Inferior parietal cortex (tissue), 1 donor: Measurements from ENCODE around the gene TENT5C.

Experiments
- DNase-seq: peaks from one replicate; pipeline ENCODE4 v3.0.0-alpha.2; 2016; ENCODE audit errors: extremely low spot score

Gene TENT5C

DNA sequence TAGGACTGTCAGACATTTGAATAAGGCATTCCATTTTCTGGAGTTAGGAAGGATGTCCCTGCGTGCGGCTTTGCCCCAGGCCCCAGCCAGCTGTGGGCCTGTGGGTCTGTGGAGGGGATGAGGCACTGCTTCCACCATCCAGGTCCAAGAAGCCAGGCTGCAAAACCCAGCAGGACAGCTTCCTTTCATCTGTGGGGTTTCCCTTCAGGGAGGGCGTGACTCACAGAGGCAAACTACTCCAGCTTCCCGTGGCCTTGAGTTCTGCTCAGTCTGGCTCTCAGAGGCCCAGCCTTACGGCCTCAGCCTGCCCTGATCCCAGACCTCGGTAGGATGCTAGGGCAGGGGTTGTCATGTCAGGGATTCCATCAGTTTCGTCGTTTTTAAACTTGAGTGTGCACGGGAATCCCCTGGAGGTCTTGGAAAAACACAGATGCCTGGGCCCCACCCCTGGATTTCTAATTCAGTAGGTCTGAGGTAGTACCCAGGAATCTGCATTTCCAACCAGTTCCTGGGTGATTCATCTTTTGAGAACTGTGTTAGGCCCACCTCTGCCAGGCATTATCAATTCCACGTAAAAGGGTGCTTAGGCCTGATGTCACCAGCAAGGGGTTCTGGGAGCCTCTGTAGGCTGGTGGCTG lies 32.3 kb upstream of the TENT5C start:
- no peak for DNase-seq

DNA sequence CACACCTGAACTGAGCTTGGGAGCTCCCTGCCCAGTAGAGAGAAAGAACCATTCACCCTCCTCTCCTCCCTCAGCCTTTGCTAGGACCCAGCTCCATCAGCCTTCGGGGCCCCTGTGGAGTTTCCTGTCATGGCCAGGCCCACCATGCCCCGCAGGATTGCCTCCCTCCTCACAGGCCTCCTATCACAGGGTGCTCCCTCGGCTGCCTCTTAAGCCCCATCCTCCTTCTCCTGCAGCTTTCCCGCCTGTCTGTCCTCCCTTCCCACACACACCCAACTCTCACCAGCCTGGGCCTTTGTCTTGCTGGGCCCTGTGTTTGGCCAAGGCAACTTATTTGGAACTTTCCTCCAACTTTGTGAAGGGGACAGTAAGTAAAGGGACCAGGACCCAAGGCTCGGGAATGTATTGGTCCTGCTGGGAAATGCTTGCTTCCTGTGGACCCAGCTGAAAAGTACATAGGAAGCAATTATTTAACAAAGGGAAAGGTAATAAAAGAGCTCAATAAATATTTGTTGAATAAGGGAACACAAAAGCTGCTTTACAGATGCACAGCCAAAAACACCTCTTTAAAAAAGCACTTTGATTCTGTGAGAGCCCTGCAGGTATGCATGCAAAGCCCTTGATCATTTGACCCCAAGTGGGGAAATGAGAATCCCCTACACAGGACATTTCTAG lies 31.6 kb upstream of the TENT5C start:
- DNase-seq, result no peak

DNA sequence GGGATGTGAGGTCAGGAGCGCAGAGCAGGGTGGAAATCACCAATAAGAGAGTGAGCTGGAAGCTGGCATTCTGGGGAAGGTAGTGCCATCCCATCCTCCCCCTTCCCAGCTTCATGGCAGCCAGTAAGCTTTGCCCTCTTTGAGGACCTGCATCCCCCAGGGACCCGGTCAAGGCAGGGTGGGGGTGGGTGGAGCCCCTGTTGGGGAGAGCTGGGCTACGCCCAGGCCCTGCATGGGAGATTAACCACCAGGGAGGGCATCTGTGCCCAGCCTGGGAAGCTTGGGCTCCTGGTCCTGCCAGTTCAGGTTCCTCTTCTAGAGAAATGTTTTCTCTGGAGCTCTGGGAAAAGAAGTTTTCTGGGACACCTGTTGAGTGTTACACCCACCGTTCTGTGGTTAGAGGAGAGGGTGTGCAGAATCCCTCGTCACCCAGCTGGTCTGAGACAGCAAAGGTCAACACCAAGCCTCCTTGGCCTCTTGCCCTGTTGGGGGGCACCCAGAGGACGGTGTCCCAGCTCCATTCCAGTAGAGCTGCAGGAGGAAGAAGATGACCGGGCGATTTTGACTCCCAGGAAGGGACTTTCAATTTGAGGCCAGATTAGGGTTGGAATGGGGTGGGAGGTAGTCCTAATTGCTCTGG lies 30.1 kb upstream of the TENT5C start:
- DNase-seq, result no peak

DNA sequence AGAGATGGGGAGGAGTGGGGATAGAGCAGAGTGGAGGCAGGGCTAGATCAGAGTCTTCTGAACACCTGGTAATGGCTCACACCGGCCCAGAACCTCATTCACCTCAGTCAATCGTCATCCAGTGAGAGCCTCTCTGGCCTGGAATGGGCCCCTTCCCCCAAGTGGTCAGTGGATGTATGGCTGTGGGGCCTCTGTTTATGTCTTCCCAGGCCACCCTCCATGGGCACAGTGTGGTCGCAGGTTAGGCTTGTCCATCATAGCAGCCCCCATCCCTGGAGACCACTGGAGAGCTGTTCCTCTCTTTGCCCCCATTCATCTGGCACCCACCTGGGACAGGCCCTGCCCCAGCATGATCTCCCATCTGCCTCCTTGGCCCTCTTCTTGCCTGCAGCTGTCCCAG lies 29.6 kb upstream of the TENT5C start:
- no peak for DNase-seq

DNA sequence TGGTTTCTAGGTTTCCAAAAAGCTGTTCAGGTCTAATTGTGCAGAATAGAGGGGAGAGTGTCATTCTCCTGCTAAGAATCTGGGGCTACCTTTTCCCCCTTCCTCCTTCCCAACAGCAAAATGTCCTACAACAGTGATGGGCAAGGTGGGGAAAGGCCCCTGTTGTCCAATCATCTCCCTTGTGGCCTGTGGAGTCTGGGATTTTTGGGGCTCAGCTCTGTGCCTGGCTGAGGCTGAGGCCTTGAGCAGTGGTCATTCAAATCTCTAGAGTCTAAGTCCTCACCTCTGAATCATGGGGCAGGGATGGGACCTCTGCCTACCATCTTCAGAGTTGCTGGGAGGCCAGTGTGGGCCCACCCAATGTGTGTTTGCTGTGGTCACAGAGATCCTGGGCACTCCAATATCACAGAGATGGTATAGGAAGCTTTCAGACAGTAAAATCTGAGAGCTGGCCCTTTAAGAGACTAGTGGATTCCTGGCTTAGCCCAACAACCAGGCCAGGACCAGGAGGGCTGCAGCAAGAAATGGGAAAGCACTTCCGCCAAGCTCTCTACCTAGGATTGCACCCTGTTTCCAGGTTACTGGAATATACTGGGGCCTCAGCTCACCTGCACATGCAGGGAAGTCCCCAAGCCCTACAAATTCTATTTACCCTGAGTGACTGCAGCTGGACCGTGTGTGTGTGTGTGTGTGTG lies 28.5 kb upstream of the TENT5C start:
- DNase-seq, result no peak

DNA sequence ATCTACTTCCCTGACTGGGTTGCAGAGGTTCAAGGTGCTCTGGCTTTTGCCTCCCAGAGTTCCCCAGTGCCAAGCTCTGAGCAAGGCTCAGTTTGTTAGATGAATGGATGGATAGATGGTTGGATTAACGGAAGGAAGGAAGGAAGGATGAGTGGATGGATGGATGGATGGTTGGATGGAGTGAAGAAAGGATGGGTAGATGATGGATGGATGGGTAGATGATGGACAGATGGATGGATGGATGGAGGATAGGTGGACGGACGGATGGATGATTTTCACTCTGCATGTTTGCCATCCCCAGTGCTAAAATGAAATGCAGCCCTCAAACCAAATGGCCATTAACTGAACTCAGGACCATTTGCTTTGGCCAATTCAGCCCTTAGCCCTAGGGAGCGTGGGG lies 27.4 kb upstream of the TENT5C start:
- no peak for DNase-seq

GRCh38 chr1:117579221-117579906 lies 26.5 kb upstream of the TENT5C start:
- no peak for DNase-seq

- DNase-seq, result no peak
These were observed 25.4 kb upstream of the TENT5C start for GRCh38 chr1:117580436-117580835.

DNA sequence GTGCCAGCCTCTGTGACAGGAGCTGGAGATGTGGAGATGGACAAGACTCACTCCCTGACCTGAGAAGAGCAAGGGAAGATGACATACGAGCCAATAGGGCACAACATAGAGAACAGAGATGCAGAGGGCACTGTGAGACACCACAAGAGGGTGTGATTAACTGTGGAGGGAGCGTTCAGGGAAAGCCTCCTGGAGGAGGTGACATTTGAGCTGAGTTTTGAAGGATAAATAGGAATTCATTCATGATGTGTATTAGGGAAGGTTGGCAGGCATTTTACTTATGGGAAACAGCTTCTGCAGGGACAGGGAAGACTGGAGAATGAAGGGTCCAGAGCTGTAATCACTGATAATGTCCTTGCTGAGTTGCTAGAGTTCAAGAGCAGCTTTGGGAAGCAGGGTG lies 25.0 kb upstream of the TENT5C start:
- no peak for DNase-seq

DNA sequence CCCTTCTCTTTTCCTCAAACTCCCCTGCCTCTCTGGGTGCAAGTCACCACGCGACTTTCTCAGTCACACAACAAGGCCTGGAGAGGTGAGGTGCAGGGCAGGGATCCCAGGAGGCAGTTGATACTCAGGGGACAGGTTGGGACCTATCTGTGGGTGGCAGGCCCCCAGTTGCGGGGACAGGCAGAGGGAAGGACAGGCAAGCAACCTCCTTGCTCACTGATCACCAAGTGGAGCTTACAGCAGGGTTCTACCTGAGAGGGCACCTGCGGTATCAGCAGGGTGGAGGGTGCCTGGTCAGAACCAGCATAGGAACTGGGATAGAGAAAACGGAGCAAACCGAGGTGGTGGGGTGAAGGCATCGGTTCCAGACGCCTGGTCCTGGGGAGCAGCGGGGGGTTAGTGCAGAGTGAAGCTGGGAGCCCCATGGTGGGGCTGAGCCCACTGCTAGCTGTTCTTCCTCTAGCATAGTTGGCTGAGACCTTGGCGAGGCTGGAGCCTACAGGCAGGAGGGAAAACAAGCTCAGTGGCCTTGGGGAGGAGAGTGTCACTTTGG lies 24.4 kb upstream of the TENT5C start:
- no peak for DNase-seq

- DNase-seq, result no peak
These were observed 23.4 kb upstream of the TENT5C start for GRCh38 chr1:117582451-117582850.

DNA sequence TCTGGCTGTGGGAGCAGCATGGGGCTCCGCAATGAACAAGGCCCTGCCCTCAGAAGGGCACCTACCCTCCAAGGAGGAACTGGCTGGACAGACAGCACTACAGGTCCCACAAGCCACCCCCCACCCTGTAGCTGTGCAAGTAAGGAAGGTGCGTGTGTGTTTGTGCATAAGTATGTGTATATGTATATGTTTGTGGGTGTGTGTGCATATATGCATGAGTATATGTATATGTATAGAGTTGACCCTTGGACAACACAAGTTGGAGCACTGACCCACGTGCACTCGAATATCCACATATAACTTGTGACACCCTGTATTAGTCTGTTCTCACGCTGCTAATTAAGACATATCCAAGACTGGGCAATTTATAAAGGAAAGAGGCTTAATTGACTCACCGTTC lies 22.6 kb upstream of the TENT5C start:
- DNase-seq, result no peak

DNA sequence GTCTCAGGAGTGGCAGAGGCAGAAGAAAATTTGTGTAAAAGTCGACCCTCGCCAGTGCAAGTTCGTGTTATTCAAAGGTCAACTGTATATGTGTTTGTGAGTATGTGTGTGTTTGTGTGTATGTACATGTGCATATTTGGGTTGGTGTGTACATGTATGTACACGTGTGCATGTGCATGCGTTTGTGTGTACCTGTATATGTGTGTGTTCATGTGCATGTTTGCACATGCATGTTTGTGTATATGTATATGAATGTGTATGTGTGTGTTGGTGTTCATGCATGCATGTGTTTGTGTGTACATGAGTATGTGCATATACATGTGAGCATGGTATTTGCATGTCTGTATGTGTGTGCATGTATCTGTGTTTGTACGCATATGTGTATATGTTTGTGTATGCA lies 21.7 kb upstream of the TENT5C start:
- no peak for DNase-seq

- DNase-seq, result no peak
These were observed 20.8 kb upstream of the TENT5C start for GRCh38 chr1:117585086-117585485.

DNA sequence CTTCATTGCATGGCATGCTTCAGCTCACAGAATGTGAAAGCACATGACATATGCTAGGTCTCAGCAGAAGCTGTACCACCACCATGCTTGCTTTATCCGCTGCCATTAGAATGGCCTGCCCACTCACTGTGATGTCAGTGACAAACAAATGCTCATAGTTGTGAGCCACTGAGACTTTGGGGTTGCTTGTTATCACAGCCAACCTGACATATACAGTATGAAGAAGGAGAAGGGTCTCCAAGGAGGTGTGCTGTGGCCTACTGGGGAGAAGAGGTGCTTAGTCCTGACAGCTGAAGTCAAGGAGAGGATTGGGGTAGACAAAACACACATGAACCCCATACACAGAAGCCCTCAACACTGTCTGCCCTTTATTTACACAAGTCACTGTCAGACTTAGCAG lies 19.5 kb upstream of the TENT5C start:
- no peak for DNase-seq

DNA sequence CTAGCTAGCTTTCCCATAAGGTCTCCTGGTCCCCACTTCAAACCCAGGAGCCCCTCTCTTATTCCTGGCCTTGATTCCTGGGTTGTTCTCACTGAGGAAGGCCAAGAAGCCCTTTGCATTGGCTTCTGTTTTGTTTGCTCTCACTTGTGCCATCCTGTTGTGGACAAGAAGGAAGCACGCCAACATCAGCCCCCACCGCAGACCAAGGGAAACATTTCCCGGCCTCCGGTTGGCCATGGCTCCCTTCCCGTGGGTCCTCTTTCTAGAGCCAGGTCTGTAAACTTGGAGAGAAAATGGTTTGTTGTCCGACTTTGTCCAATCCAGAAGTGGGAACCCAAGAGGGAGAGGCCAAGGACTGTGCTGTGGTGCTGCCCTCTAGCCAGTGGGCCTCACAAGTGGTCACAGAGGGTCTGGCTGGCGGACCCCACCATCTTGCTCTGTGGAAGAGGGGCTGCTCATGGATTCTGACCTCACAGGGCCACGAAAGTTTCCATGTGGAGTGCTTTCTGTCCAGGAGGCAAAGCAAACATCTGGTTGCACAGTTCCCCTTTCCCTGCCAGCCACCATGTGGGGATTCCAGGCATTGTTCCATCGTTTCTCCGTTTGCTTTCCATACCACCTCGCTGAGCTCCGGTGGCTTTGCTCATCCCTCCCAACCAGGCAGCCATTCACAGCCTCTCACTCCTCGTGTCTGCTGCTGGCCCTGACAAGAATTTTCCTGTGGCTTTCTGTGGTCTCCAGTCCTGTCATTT lies 18.9 kb upstream of the TENT5C start:
- no peak for DNase-seq

DNA sequence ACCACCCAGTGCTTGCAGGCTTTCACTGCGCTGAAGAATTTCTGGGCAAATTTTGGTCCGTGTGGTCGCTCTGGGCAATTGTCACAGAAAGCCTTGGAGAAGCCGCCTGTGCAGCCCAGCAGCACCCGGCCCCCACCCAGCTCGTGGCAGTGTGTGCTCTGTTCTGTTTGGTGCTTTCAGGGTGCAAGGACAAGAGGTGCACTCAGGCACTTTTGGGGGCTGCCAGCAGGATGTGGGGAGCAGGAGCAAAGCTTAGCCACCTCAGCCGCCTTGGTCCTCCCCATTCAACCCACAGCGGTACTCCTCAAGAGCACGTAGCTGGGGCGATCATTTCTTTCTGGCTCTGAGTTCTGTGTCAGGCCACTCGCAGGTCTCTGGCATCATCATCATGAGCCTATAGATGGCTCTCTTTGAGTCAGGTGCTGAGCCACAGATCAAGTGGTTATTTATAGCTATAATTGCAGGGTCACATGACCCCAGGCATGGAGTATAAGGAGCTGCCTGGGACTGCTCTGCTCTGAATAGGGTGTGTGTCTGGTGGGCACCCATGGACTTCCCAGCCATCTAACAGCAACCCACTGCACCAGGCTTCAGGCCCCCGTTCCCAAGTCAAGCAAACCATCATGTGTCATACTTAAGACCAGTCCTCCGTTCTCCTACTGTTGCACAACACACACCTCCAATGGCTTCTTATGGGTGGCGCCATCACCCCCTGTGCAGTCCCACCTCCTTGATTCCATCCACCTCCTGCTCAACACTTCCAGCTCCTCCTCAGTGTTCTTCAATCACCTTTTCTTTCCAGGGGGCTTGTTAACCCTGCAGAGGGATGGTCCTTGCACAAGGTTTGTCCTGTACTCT lies 18.1 kb upstream of the TENT5C start:
- DNase-seq, result no peak

- no peak for DNase-seq
These were observed 16.3 kb upstream of the TENT5C start for GRCh38 chr1:117589544-117589943.

DNA sequence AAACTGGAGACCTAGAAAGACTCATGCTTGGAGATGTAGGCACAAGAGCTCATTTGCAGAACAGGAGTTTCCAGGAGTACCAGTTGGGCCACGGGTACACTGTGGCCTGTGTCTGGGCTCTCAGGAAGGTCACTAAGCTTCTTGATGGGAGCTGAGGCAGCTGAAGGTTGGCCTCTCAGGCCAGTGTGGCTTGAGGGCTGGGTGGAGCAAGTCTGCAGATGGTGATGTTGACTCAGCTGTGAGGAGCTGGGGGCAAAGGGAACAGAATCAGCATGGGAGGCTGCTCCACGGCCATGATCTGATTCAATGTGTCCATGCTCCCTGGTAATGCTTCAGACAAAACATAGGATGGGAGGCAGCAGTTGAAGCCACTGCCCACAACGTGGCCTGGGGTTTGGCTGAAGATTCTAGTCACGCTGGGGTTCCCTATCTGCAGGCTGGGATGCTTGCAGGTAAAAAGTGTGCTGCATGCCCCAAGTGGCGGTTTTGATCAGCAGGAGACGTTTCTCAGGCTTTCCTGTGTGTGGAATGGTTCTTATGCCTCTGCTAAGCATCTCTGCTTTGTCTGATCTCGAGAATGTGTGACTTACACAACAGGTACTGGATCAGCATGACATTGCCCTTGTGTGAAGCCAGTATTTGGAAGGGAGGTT lies 15.4 kb upstream of the TENT5C start:
- no peak for DNase-seq

DNA sequence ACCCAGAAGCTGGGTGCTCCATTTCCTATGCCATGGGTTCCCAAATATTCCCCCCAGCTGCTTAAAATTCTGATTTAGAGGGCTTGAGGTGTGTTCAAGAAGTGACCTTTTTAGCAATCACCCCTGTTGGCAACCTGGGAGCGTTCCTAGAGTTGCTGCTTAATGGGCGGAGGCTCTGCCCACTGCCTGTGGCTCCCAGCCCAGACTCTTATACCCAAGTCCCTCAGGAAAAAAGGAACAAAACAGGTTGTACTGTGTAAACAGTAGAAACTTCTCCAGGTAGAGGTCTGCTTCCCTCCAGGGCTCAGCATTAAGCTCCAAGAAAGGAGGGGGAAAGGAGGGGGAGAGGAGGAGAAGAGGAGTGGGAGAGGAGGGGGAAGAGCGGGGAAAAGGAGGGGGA lies 14.6 kb upstream of the TENT5C start:
- no peak for DNase-seq
